ENCODE data around the gene EBF3. TPM values are rescaled to one million over a fixed set of nuclear protein-coding genes. Genes with fewer than 3 reads are reported as not detected.

EBF3 gene
- total RNA-seq, 1 donor from 2014 or later = 0.07 TPM

DNA sequence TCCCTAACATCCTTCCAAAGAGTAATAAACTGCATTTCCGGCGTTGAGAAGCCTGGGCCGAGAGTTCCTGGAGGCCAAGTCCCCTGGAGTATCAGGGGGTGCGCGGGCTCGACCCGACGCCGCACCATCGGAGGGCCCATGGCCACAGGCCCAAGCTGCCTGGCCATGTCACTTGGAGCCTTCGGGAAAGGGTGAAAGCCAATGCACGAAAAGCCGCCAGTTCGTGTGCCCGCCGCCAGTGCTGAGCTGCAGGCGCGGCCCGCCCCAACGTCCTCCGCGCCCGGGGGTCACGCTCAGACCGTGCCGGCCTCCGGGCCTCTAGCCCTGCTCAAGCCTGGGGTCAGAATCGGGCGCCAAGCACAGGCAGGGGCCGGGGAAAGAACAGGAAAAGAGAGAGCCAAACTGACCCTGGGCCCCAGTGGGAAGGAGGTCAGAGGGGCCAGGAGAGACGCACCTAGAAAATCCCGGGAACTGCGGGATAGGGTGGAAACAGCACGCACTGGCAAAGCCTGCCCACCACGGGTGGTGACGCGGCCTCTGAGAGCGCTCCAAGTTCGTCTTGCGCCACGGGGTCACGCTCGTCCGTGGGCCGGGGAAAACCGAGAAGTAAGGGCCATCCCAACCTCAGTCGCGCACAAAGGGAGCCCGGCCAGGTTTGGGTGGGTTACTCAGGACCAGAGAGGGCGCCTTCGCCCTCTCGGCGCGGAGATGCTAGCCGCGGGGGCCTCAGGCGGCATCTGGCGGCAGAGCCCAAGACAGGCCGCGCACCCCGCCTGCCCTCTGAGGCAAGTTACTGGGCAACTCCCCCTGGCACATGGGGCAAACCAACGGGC lies 4.2 kb upstream of the EBF3 start:
- Mint-ChIP-seq H3K36me3 (ENCODE audit: low read depth, unreplicated experiment) (no peaks in the 10 kb centered on the region), H3K4me1 (ENCODE audit: low read depth, unreplicated experiment) (peaks cover 2% of the 10 kb centered on the region), H3K27ac (ENCODE audit: unreplicated experiment) (no peak overlapping the region), H3K9me3 (ENCODE audit: unreplicated experiment) (peaks cover 22% of the 10 kb centered on the region), H3K27me3 (ENCODE audit: low read depth, unreplicated experiment) (peaks cover 49% of the 10 kb centered on the region), H3K4me3 (ENCODE audit: unreplicated experiment) (no peak overlapping the region)
- Histone ChIP-seq H3K9ac (ENCODE audit: low read length) (no peak overlapping the region), H3K4me1 (ENCODE audit: insufficient read depth, low read length) (no peaks in the 10 kb centered on the region), H3K9me3 (ENCODE audit: insufficient read depth, low read depth, low read length) (no peaks in the 10 kb centered on the region), H4K20me1 (ENCODE audit: insufficient read depth, low read length) (peaks cover 7% of the 10 kb centered on the region), H3K27me3 (ENCODE audit: insufficient read depth, low read length) (peaks cover 72% of the 10 kb centered on the region), H3K27ac (ENCODE audit: low read depth, low read length) (no peak overlapping the region), H2AFZ (ENCODE audit: low read depth, low read length) (no peak overlapping the region), H3K79me2 (ENCODE audit: insufficient read depth, low read length) (no peaks in the 10 kb centered on the region), H3K4me2 (ENCODE audit: low read length) (no peak overlapping the region), H3K4me3 (ENCODE audit: insufficient read depth, low read depth, low read length) (no peak overlapping the region), H3K36me3 (ENCODE audit: insufficient read depth, low read length) (no peaks in the 10 kb centered on the region)
- DNase-seq (ENCODE audit: low read depth) (no peak), FAIRE-seq (no peak)
- TF ChIP-seq, protein P1, sequence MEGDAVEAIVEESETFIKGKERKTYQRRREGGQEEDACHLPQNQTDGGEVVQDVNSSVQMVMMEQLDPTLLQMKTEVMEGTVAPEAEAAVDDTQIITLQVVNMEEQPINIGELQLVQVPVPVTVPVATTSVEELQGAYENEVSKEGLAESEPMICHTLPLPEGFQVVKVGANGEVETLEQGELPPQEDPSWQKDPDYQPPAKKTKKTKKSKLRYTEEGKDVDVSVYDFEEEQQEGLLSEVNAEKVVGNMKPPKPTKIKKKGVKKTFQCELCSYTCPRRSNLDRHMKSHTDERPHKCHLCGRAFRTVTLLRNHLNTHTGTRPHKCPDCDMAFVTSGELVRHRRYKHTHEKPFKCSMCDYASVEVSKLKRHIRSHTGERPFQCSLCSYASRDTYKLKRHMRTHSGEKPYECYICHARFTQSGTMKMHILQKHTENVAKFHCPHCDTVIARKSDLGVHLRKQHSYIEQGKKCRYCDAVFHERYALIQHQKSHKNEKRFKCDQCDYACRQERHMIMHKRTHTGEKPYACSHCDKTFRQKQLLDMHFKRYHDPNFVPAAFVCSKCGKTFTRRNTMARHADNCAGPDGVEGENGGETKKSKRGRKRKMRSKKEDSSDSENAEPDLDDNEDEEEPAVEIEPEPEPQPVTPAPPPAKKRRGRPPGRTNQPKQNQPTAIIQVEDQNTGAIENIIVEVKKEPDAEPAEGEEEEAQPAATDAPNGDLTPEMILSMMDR (IDR thresholded peaks at IDR 0.05; ENCODE audit: insufficient read depth, low read depth, low read length) = no peak
- TF ChIP-seq EZH2 (IDR thresholded peaks at IDR 0.05; ENCODE audit: insufficient read depth, low read length) = no peak

DNA sequence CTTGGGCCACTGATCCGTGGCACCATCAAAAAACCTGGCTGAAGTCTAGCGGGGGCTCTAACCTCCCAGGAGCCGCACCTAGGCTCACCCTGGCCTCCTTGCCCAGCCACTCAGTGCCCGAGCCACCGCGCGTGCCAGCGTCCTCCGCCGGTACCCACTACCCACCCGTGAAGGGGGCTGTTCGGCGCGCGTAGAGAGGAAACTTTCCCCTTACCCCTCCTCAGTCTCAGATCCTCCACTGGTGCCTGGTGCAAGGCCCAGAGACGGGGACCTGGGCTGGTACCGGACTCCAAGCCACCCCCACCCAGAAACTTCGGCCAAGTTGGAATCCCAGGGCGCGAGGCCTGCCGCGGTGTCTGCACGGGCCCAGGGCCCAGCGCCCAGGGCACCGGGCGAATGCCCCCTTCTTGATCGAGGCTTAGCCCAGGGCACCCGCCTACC lies 3.5 kb upstream of the EBF3 start:
- DNase-seq (ENCODE audit: low read depth) (no peak), FAIRE-seq (no peak)
- Histone ChIP-seq H3K27ac (ENCODE audit: low read depth, low read length) (no peak overlapping the region), H3K79me2 (ENCODE audit: insufficient read depth, low read length) (no peaks in the 10 kb centered on the region), H3K36me3 (ENCODE audit: insufficient read depth, low read length) (no peaks in the 10 kb centered on the region), H3K9me3 (ENCODE audit: insufficient read depth, low read depth, low read length) (no peaks in the 10 kb centered on the region), H3K4me2 (ENCODE audit: low read length) (no peak overlapping the region), H4K20me1 (ENCODE audit: insufficient read depth, low read length) (peaks cover 10% of the 10 kb centered on the region), H3K27me3 (ENCODE audit: insufficient read depth, low read length) (peaks cover 76% of the 10 kb centered on the region), H3K4me1 (ENCODE audit: insufficient read depth, low read length) (peaks cover 4% of the 10 kb centered on the region), H3K4me3 (ENCODE audit: insufficient read depth, low read depth, low read length) (no peak overlapping the region), H2AFZ (ENCODE audit: low read depth, low read length) (no peak overlapping the region), H3K9ac (ENCODE audit: low read length) (no peak overlapping the region)
- H3K4me1 Mint-ChIP-seq (ENCODE audit: low read depth, unreplicated experiment) = peaks cover 2% of the 10 kb centered on the region
- no peak for TF ChIP-seq EZH2 (IDR thresholded peaks at IDR 0.05; ENCODE audit: insufficient read depth, low read length)
- TF ChIP-seq, protein P1 (IDR thresholded peaks at IDR 0.05; ENCODE audit: insufficient read depth, low read depth, low read length) = no peak
- no peak overlapping the region for H3K27ac Mint-ChIP-seq (ENCODE audit: unreplicated experiment)
- peaks cover 52% of the 10 kb centered on the region for H3K27me3 Mint-ChIP-seq (ENCODE audit: low read depth, unreplicated experiment)
- no peak overlapping the region for H3K4me3 Mint-ChIP-seq (ENCODE audit: unreplicated experiment)
- H3K9me3 Mint-ChIP-seq (ENCODE audit: unreplicated experiment) = peaks cover 22% of the 10 kb centered on the region
- H3K36me3 Mint-ChIP-seq (ENCODE audit: low read depth, unreplicated experiment) = no peaks in the 10 kb centered on the region

All from astrocyte (in vitro differentiated cells and primary cell).